HepG2 (cell line): ENCODE data around the gene CPVL. TPM values are rescaled to one million over a fixed set of nuclear protein-coding genes. Genes with fewer than 3 reads are reported as not detected.

Experiments
- ATAC-seq: fragments of 200-7000 bp; cut with Tn5 transposase; 3 replicates; pipeline ENCODE4 v1.9.1; 2020; ENCODE audit warnings: mild to moderate bottlenecking, moderate library complexity
- BruUV-seq: library from RNA; stranded (reverse); fragments of 400-500 nt; replicated peaks from 2 replicates; lab custom pipeline; 2021; lab: Mats Ljungman, UMichigan
- CTCF ChIA-PET: fragments of 300-600 bp; formaldehyde crosslinking; extraction: SDS; loops from one replicate; lab custom pipeline; 2021; ENCODE audit warnings: low total read pairs, inconsistent platforms, low intra/inter-chr PET ratio; lab: Yijun Ruan, JAX
- POLR2A ChIA-PET: fragments of 350-600 bp; sonication (Branson Sonifier 250); formaldehyde crosslinking; loops from one replicate; lab custom pipeline; 2020; ENCODE audit warnings: antibody characterized with exemption, inconsistent platforms; lab: Yijun Ruan, JAX
- DNase-seq: peaks from one replicate; pipeline ENCODE4 v3.0.0-alpha.2; 2015; ENCODE audit warnings: low spot score
- FAIRE-seq: peaks from 3 replicates; lab custom pipeline; 2011; peaks lifted over from hg19 to GRCh38; lab: Jason Lieb, UNC
- H2AFZ ChIP-seq: one replicate; pipeline ENCODE4 v1.6.1; 2011; ENCODE audit warnings: low read length, inconsistent platforms
- H3K27ac ChIP-seq: fragments of 300-600 bp; 3 replicates; pipeline ENCODE4 v1.8.0; 2011; ENCODE audit warnings: mixed run types, mild to moderate bottlenecking, mixed read lengths, low read length, inconsistent platforms; ENCODE audit not compliant: insufficient read depth; ENCODE audit errors: extremely low read length
- H3K27me3 ChIP-seq, 2 experiments: fragments of 200-600 bp in 1 of 2; 2 replicates in 1 of 2; 3 replicates in 1 of 2; pipeline versions ENCODE4 v1.6.0 to v1.8.0; 2011; ENCODE audit warnings: low read length in 2 of 2, mild to moderate bottlenecking in 2 of 2, moderate library complexity in 2 of 2, inconsistent platforms in 1 of 2; ENCODE audit not compliant: insufficient read depth in 2 of 2, control insufficient read depth in 1 of 2
- H3K36me3 ChIP-seq, 2 experiments: fragments of 200-600 bp in 1 of 2; replicated peaks in 1 of 2; 2 replicates in 1 of 2; 3 replicates in 1 of 2; pipeline versions ENCODE4 v1.5.1 to v1.8.0; 2011; ENCODE audit warnings: low read length in 2 of 2, inconsistent platforms in 1 of 2; ENCODE audit not compliant: insufficient read depth in 2 of 2, control insufficient read depth in 1 of 2
- H3K4me1 ChIP-seq: 2 replicates; pipeline ENCODE4 v1.5.1; 2012; ENCODE audit warnings: low read length, inconsistent platforms; ENCODE audit not compliant: insufficient read depth
- H3K4me2 ChIP-seq: 2 replicates; pipeline ENCODE4 v1.6.0; 2011; ENCODE audit warnings: low read depth, low read length, inconsistent platforms
- H3K4me3 ChIP-seq, 3 experiments: fragments of 200-600 bp in 1 of 3; sonication (generic), shearing (Covaris generic) in 1 of 3; replicated peaks in 1 of 3; 2 replicates each; pipeline ENCODE4 v1.5.1; 2011 to 2016; ENCODE audit warnings: low read length in 3 of 3, inconsistent platforms in 2 of 3, low read depth in 2 of 3, mild to moderate bottlenecking in 2 of 3, control low read depth in 1 of 3, mixed read lengths in 1 of 3; ENCODE audit not compliant: insufficient read depth in 1 of 3
- H3K79me2 ChIP-seq: one replicate; pipeline ENCODE4 v1.6.1; 2011; ENCODE audit warnings: low read length, inconsistent platforms; ENCODE audit not compliant: insufficient read depth
- H3K9ac ChIP-seq: 2 replicates; pipeline ENCODE4 v1.6.0; 2011; ENCODE audit warnings: mild to moderate bottlenecking, low read depth, low read length, inconsistent platforms; ENCODE audit not compliant: insufficient read depth
- H3K9me3 ChIP-seq: 2 replicates; pipeline ENCODE4 v1.5.1; 2012; ENCODE audit warnings: mild to moderate bottlenecking, low read length
- H4K20me1 ChIP-seq: 2 replicates; pipeline ENCODE4 v1.6.0; 2011; ENCODE audit warnings: inconsistent platforms, mild to moderate bottlenecking, low read length, moderate library complexity; ENCODE audit not compliant: insufficient read depth
- BORCS8-MEF2B ChIP-seq: sonication (generic); formaldehyde crosslinking; IDR thresholded peaks from 2 replicates; pipeline ENCODE4 v1.8.0; 2022; ENCODE audit warnings: mild to moderate bottlenecking, missing genetic modification reagents
- CC2D1A ChIP-seq: sonication (generic); formaldehyde crosslinking; IDR thresholded peaks from 2 replicates; pipeline ENCODE4 v1.8.1; 2023; ENCODE audit warnings: mild to moderate bottlenecking, missing genetic modification reagents
- ELF1 ChIP-seq: sonication (generic); formaldehyde crosslinking; IDR thresholded peaks from 2 replicates; pipeline ENCODE4 v1.4.0; 2020; ENCODE audit warnings: missing genetic modification reagents
- ELF3 ChIP-seq: IDR thresholded peaks from 2 replicates; pipeline ENCODE4 v1.6.1; 2016; ENCODE audit warnings: missing genetic modification reagents, missing compliant biosample characterization
- ERF ChIP-seq: IDR thresholded peaks from 2 replicates; pipeline ENCODE4 v1.6.1; 2018; ENCODE audit warnings: missing biosample characterization, missing genetic modification reagents
- FOXA3 ChIP-seq: IDR thresholded peaks from 2 replicates; pipeline ENCODE4 v1.6.1; 2016; ENCODE audit warnings: missing genetic modification reagents, missing compliant biosample characterization
- KDM3A ChIP-seq: IDR thresholded peaks from 2 replicates; pipeline ENCODE4 v1.6.1; 2018; ENCODE audit warnings: low read depth, missing compliant biosample characterization
- NCOA5 ChIP-seq: sonication (generic); formaldehyde crosslinking; IDR thresholded peaks from 2 replicates; pipeline ENCODE4 v1.4.0; 2020; ENCODE audit warnings: missing genetic modification reagents
- PAX8 ChIP-seq: sonication (generic); formaldehyde crosslinking; IDR thresholded peaks from 2 replicates; pipeline ENCODE4 v1.8.0; 2022; ENCODE audit warnings: mild to moderate bottlenecking, missing genetic modification reagents, borderline replicate concordance
- POLR2G ChIP-seq: fragments of 200-400 bp; formaldehyde crosslinking; IDR thresholded peaks from 2 replicates; pipeline ENCODE4 v1.6.1; 2018; ENCODE audit warnings: mild to moderate bottlenecking, low read depth, low read length, moderate library complexity
- SP5 ChIP-seq: IDR thresholded peaks from 2 replicates; pipeline ENCODE4 v1.6.1; 2016; ENCODE audit warnings: low read depth, borderline replicate concordance
- SRSF1 ChIP-seq: fragments of 200-400 bp; formaldehyde crosslinking; optimal IDR thresholded peaks from 2 replicates; pipeline ENCODE3; 2017; ENCODE audit warnings: mild to moderate bottlenecking, low read depth, low read length, moderate library complexity
- TARDBP ChIP-seq: sonication (generic); formaldehyde crosslinking; IDR thresholded peaks from 2 replicates; pipeline ENCODE4 v1.8.0; 2022; ENCODE audit warnings: mild to moderate bottlenecking, missing genetic modification reagents
- ZNF251 ChIP-seq: sonication (generic); formaldehyde crosslinking; IDR thresholded peaks from 2 replicates; pipeline ENCODE4 v1.9.0; 2021; ENCODE audit warnings: mild to moderate bottlenecking, missing genetic modification reagents
- ZNF552 ChIP-seq: sonication (generic); formaldehyde crosslinking; IDR thresholded peaks from 2 replicates; pipeline ENCODE4 v1.9.0; 2022; ENCODE audit warnings: missing genetic modification reagents, mild to moderate bottlenecking, borderline replicate concordance
- ZNF775 ChIP-seq: sonication (generic); formaldehyde crosslinking; IDR thresholded peaks from 2 replicates; pipeline ENCODE4 v1.4.0; 2020; ENCODE audit warnings: missing genetic modification reagents, mild to moderate bottlenecking, moderate library complexity, borderline replicate concordance
- WGBS: methylation state at CpG from one replicate; pipeline ENCODE4 v1.1.6; 2017; ENCODE audit warnings: low lambda C conversion rate; 5-methylcytosine and 5-hydroxymethylcytosine counted together
- in situ Hi-C: cut with HindIII; loops from 2 replicates; pipeline ENCODE4 v1.10.0; 2017; ENCODE audit warnings: low pct_unique_long_range_greater_than_20kb; ENCODE audit not compliant: extremely low pct_ligation_motif_present
- intact Hi-C: fragments of 100-400 bp; cut with micrococcal nuclease; formaldehyde crosslinking; loops from one replicate; pipeline ENCODE4 v1.10.0; 2022; ENCODE audit not compliant: unreplicated experiment
- polyA plus RNA-seq, 8 experiments: library from polyadenylated mRNA; depleted of rRNA in 3 of 8; stranded (reverse) in 7 of 8; unstranded in 1 of 8; fragments of >200 nt; fragmentation: Illumina TruSeq in 4 of 8; extraction: Trizol in 4 of 8; gene quantifications; 2 replicates each; pipeline versions ENCODE4 v1.2.1 to v1.2.3, GENCODE V29; 2011 to 2016; ENCODE audit warnings: low read depth in 4 of 8, missing spikeins in 1 of 8, mixed read lengths in 1 of 8; ENCODE audit not compliant: insufficient read depth in 1 of 8
- total RNA-seq, 5 experiments: library from RNA; depleted of rRNA; stranded (reverse); fragments of >200 nt; fragmentation: Illumina TruSeq; extraction: Trizol; gene quantifications; 2 replicates each; pipeline ENCODE4 v1.2.3, GENCODE V29; 2016; ENCODE audit warnings: low read depth in 1 of 5
- TF ChIP-seq, protein P1 (sequence below): sonication (generic); formaldehyde crosslinking; IDR thresholded peaks from 2 replicates; pipeline ENCODE4 v1.5.1; 2020; ENCODE audit warnings: missing genetic modification reagents, mild to moderate bottlenecking, borderline replicate concordance
- TF ChIP-seq, protein P2 (sequence below): IDR thresholded peaks from 2 replicates; pipeline ENCODE4 v1.6.1; 2016; ENCODE audit warnings: mild to moderate bottlenecking

CPVL gene
- total and polyA plus RNA-seq, 2 of the 13 experiments (the other 11 are each of a cell fraction or from before 2014, with no cell fraction given) = 59.2 to 294 TPM

DNA sequence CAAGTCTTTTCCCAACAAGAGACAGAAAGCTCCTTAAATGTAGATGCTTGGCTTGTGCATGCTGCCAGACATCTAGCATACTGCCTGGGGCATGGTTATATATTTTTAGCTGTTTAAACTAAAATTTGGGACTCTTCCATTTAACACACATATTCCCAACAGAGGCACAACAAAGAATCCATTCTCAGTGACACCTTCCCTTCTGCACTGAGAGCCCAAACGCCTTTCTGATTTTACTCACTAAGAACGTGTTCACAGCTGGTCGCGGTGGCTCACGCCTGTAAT, 49.9 kb downstream of the CPVL start:
- CTCF ChIA-PET = no interaction called here
- H3K36me3 ChIP-seq = peaks cover 2 to 11% of the 10 kb centered on the region in 2 experiments; a peak in 2 of 5 replicates
- no peak overlapping the region for H3K4me2 ChIP-seq
- no TSS peak for BruUV-seq
- ATAC-seq (no peak), FAIRE-seq (no peak), DNase-seq (no peak)
- TF ChIP-seq FOXA3 (no peak), SRSF1 (no peak), ELF3 (no peak), ZNF552 (no peak), ELF1 (CRISPR knock-in tag) (no peak)
- H3K79me2 ChIP-seq = no peaks in the 10 kb centered on the region
- no peak overlapping the region for H3K4me3 ChIP-seq
- POLR2A ChIA-PET = no interaction called here
- in situ Hi-C loops (no loop called here), intact Hi-C loops (no loop called here)
- WGBS = 98% methylated on average over 5 of the region's 5 CpGs
- H4K20me1 ChIP-seq = no peaks in the 10 kb centered on the region
- H3K9ac ChIP-seq = no peak overlapping the region
- no peaks in the 10 kb centered on the region for H3K27me3 ChIP-seq
- H3K4me1 ChIP-seq = peaks cover 24% of the 10 kb centered on the region
- H2AFZ ChIP-seq = no peak overlapping the region
- no peaks in the 10 kb centered on the region for H3K9me3 ChIP-seq
- no peak overlapping the region for H3K27ac ChIP-seq

DNA sequence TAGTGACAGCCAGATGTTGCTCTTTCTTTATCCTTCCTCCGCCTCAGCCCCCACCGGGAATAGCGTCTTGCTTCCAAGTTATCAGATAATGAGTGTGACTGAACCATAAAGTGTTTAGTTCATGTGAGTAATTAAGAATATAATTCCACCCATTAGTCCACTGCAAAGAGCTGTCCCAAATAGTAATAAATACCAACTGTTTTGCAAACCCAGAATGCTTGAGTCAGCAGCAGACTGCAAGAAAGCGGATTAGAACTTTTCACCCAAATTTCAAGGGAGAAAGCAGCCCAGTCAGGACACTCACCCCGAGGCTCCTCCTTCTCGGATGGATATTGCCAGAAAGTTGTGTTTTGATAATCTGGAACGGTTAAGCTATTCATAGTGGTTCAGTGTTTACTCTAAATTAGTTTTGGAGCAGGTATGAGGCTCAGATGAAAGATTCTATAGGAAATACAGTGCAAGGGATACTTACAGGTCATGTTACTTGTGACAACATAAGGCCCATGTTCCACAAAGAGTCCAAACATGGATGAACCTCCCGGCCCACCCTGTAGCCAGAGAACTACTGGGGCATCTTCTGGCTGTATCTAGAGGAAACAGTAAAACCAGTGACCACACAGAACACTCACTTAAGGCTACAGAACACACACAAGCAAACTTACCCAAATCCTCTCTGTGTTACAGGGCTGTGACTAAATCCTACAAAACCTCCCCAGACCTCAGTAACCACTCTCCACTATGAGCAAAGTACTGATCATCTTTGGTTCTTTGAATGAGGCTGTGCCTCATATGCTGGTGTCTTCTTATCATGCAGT, 50.5 kb downstream of the CPVL start:
- Histone ChIP-seq H3K4me2 (no peak overlapping the region), H3K9ac (no peak overlapping the region), H3K79me2 (no peaks in the 10 kb centered on the region), H4K20me1 (no peaks in the 10 kb centered on the region), H3K4me3 (no peak overlapping the region), H3K36me3 (peaks cover 2 to 16% of the 10 kb centered on the region in 2 experiments; a peak in 3 of 5 replicates), H3K4me1 (peaks cover 19% of the 10 kb centered on the region), H3K27ac (no peak overlapping the region), H2AFZ (no peak overlapping the region), H3K27me3 (no peaks in the 10 kb centered on the region), H3K9me3 (no peaks in the 10 kb centered on the region)
- CTCF ChIA-PET = no interaction called here
- BruUV-seq = no TSS peak
- in situ Hi-C loops (no loop called here), intact Hi-C loops (no loop called here)
- DNase-seq (no peak), ATAC-seq (no peak), FAIRE-seq (no peak)
- WGBS = 95% methylated on average over 7 of the region's 8 CpGs
- POLR2A ChIA-PET = interaction anchor here (1.0 kb wide), 1 partner anchor 169 kb away, joined by 3 read pairs; no protein-coding TSS in a partner anchor
- TF ChIP-seq ZNF775 (CRISPR knock-in tag) = no peak
- no peak for TF ChIP-seq SP5
- TF ChIP-seq KDM3A (CRISPR knock-in tag) = no peak
- TF ChIP-seq ZNF251 (CRISPR knock-in tag) = no peak
- no peak for TF ChIP-seq ERF (CRISPR knock-in tag)
- TF ChIP-seq NCOA5 = no peak
- no peak for TF ChIP-seq TARDBP
- no peak for TF ChIP-seq CC2D1A (CRISPR knock-in tag)
- TF ChIP-seq, protein P1, sequence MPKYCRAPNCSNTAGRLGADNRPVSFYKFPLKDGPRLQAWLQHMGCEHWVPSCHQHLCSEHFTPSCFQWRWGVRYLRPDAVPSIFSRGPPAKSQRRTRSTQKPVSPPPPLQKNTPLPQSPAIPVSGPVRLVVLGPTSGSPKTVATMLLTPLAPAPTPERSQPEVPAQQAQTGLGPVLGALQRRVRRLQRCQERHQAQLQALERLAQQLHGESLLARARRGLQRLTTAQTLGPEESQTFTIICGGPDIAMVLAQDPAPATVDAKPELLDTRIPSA (CRISPR knock-in tag) = no peak
- no peak for TF ChIP-seq BORCS8-MEF2B (CRISPR knock-in tag)
- TF ChIP-seq PAX8 (CRISPR knock-in tag) = no peak
- no peak for TF ChIP-seq POLR2G
- TF ChIP-seq, protein P2, sequence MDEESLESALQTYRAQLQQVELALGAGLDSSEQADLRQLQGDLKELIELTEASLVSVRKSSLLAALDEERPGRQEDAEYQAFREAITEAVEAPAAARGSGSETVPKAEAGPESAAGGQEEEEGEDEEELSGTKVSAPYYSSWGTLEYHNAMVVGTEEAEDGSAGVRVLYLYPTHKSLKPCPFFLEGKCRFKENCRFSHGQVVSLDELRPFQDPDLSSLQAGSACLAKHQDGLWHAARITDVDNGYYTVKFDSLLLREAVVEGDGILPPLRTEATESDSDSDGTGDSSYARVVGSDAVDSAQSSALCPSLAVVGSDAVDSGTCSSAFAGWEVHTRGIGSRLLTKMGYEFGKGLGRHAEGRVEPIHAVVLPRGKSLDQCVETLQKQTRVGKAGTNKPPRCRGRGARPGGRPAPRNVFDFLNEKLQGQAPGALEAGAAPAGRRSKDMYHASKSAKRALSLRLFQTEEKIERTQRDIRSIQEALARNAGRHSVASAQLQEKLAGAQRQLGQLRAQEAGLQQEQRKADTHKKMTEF = no peak
